Gastroesophageal sphincter (tissue), 4 donors: ENCODE measurements around the gene PTPN13. TPM values are rescaled to one million over a fixed set of nuclear protein-coding genes. Genes with fewer than 3 reads are reported as not detected.

Experiments
- ATAC-seq: fragments of 150-250 bp; one replicate; pipeline ENCODE4 v1.9.1; 2016; ENCODE audit warnings: mild to moderate bottlenecking, moderate library complexity
- H3K27ac ChIP-seq, 4 donors: fragments of 200-600 bp; sonication (generic) in 3 of 4; 1 replicate in 3 of 4; 2 replicates in 1 of 4; pipeline ENCODE4 v1.5.1; 2016 to 2019
- H3K27me3 ChIP-seq: fragments of 200-600 bp; sonication (generic); one replicate; pipeline ENCODE4 v1.5.1; 2019
- H3K36me3 ChIP-seq, 2 donors: fragments of 200-600 bp; sonication (generic); one replicate each; pipeline ENCODE4 v1.5.1; 2019; ENCODE audit warnings: control low read depth in 1 of 2
- H3K4me1 ChIP-seq, 3 donors: fragments of 200-600 bp; sonication (generic); 1 replicate in 2 of 3; 2 replicates in 1 of 3; pipeline ENCODE4 v1.5.1; 2016 to 2019; ENCODE audit warnings: control low read depth in 2 of 3
- H3K4me3 ChIP-seq, 2 donors: fragments of 200-600 bp; sonication (generic); one replicate each; pipeline ENCODE4 v1.5.1; 2019; ENCODE audit warnings: mild to moderate bottlenecking in 1 of 2, moderate library complexity in 1 of 2
- H3K9me3 ChIP-seq, 3 donors: fragments of 200-600 bp; sonication (generic); one replicate each; pipeline ENCODE4 v1.5.1; 2017 to 2019; ENCODE audit warnings: control low read depth in 2 of 3
- EP300 ChIP-seq: sonication (generic); formaldehyde crosslinking; IDR thresholded peaks from one replicate; pipeline ENCODE4 v1.6.1; 2017; ENCODE audit warnings: antibody characterized with exemption, mild to moderate bottlenecking
- POLR2A ChIP-seq, 2 donors: fragments of 450-650 bp; IDR thresholded peaks; one replicate each; pipeline ENCODE4 v1.6.1; 2017; ENCODE audit warnings: antibody characterized with exemption in 2 of 2, mild to moderate bottlenecking in 2 of 2, moderate library complexity in 1 of 2
- POLR2AphosphoS5 ChIP-seq: sonication (generic); formaldehyde crosslinking; IDR thresholded peaks from one replicate; pipeline ENCODE4 v1.6.1; 2017; ENCODE audit warnings: antibody characterized with exemption
- WGBS, 2 donors: methylation state at CpG; one replicate each; pipeline ENCODE4 v1.1.5; 2018; ENCODE audit warnings: low coverage in 1 of 2; 5-methylcytosine and 5-hydroxymethylcytosine counted together
- total RNA-seq, 4 donors: library from RNA; depleted of rRNA; stranded (reverse); fragments of >200 nt; gene quantifications; one replicate each; pipeline ENCODE4 v1.1.0, GENCODE V29; 2016
- TF ChIP-seq, protein P1 (sequence below), 4 experiments: fragments of 200-600 bp in 2 of 4; fragments of 450-650 bp in 2 of 4; sonication (generic) in 1 of 4; IDR thresholded peaks; one replicate each; pipeline ENCODE4 v1.5.1; 2017 to 2019; ENCODE audit warnings: antibody characterized with exemption in 4 of 4, mild to moderate bottlenecking in 2 of 4, moderate library complexity in 2 of 4

The PTPN13 gene
- total RNA-seq, 4 donors from 2014 or later: 12.8 to 22.7 (median 20.7) TPM

DNA sequence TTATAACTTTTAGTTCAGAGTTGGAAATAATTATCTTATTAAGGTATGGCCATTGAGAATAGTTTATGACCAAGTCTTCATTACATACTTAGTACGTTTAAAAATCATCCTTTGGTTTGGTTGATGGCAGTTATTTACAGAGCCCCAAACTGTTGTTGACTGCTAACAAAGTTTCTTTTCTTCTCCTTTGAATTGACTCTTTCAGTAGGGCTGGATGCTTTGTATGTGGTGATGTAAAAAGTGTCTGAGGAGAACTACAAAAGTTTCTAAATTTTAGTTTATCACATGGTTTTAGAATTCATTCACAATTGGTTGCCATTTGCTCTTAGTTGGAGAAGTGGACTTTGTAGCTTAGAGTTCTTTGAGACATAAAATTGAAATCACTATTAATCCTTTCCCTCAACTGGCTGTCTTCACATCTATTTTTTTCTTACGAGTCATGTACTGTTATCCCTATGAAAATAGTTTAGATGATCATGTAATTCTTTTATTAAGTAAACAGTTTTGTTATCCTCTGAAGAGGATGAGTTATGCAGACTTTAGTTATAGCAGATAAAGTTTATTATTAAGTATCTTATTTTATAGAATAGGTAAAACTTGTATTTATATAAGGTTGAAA lies 14.8 kb downstream of the PTPN13 start:
- no peaks in the 10 kb centered on the region for H3K4me1 ChIP-seq
- H3K4me3 ChIP-seq: no peak overlapping the region
- TF ChIP-seq, protein P1, sequence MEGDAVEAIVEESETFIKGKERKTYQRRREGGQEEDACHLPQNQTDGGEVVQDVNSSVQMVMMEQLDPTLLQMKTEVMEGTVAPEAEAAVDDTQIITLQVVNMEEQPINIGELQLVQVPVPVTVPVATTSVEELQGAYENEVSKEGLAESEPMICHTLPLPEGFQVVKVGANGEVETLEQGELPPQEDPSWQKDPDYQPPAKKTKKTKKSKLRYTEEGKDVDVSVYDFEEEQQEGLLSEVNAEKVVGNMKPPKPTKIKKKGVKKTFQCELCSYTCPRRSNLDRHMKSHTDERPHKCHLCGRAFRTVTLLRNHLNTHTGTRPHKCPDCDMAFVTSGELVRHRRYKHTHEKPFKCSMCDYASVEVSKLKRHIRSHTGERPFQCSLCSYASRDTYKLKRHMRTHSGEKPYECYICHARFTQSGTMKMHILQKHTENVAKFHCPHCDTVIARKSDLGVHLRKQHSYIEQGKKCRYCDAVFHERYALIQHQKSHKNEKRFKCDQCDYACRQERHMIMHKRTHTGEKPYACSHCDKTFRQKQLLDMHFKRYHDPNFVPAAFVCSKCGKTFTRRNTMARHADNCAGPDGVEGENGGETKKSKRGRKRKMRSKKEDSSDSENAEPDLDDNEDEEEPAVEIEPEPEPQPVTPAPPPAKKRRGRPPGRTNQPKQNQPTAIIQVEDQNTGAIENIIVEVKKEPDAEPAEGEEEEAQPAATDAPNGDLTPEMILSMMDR (IDR thresholded peaks at IDR 0.05): no peak
- TF ChIP-seq EP300 (no peak), POLR2AphosphoS5 (no peak), POLR2A (IDR thresholded peaks at IDR 0.05) (no peak)
- WGBS, 2 donors: 33 to 87% methylated on average over 2 of the region's 2 CpGs
- H3K36me3 ChIP-seq: no peaks in the 10 kb centered on the region
- ATAC-seq: no peak
- H3K27ac ChIP-seq: no peak overlapping the region
- no peaks in the 10 kb centered on the region for H3K9me3 ChIP-seq
- H3K27me3 ChIP-seq: no peaks in the 10 kb centered on the region

DNA sequence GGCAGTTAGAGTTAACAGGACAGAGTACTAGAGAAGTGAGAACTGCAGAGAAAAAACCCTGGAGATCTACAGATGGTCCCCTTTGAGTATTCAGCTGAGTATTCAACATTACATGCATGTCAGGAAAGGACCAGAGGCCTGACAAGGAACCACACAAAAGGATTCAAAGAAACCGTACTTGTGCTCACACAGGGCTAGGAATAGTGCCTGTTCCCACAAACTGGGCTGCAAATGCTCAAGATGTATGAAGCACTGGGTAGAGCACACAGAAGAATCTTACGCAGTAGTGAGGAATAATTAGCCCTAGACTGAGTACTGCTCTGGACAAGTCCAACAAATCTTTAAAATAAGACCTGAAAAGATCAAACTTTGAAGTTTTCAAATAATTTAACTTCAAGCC lies 17.6 kb downstream of the PTPN13 start:
- ATAC-seq: no peak
- no peaks in the 10 kb centered on the region for H3K4me1 ChIP-seq
- 84 to 100% methylated on average over 1 to 2 of the region's 2 CpGs for WGBS, 2 donors
- no peaks in the 10 kb centered on the region for H3K9me3 ChIP-seq
- H3K4me3 ChIP-seq: no peak overlapping the region
- TF ChIP-seq POLR2AphosphoS5 (no peak), EP300 (no peak), POLR2A (IDR thresholded peaks at IDR 0.05) (no peak)
- TF ChIP-seq, protein P1 (IDR thresholded peaks at IDR 0.05): no peak
- H3K27me3 ChIP-seq: no peaks in the 10 kb centered on the region
- H3K36me3 ChIP-seq: no peaks in the 10 kb centered on the region
- H3K27ac ChIP-seq: no peak overlapping the region

DNA sequence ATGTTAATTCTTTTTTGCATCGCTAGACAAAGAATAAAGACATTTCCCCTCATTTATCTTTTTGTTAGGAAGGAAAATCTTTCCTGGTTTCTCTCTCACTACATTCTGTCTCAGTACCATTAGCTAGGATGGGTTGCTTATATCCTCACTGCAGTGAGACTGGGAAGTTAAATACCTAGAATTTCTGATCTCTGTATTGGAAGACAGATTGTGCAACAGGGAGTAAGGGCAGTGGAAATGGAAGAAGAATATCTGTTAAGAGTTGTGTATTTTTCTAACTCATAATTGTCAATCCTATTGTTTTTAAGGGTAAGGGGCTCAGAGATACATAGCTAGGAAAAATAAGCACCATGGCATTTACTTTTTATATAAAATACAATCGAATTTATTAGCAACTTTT lies 19.6 kb downstream of the PTPN13 start:
- TF ChIP-seq EP300 (no peak), POLR2AphosphoS5 (no peak), POLR2A (IDR thresholded peaks at IDR 0.05) (no peak)
- TF ChIP-seq, protein P1 (IDR thresholded peaks at IDR 0.05): no peak
- no peak for ATAC-seq
- H3K27ac ChIP-seq: no peak overlapping the region
- 73 to 85% methylated on average over 1 to 2 of the region's 2 CpGs for WGBS, 2 donors
- H3K9me3 ChIP-seq: no peaks in the 10 kb centered on the region
- no peaks in the 10 kb centered on the region for H3K27me3 ChIP-seq
- no peak overlapping the region for H3K4me3 ChIP-seq
- no peaks in the 10 kb centered on the region for H3K36me3 ChIP-seq
- H3K4me1 ChIP-seq: no peaks in the 10 kb centered on the region

DNA sequence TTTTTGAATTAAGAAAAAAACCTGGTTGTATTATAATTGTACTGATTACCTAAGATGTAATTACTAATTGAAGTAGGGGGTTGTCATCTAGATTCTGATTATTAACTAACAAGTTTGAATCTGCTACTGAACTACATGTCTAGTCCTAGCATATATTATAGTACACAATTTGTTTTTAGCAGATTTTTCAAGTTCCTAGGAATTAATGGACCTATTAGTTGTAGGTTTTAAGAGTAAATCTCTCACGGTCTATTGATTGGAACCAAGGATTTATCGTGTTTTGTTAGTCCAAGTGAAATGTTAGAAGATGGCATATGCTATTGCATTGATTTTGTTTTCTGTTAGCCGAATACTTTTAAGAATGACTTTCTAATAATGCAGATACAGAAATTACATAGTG lies 20.8 kb downstream of the PTPN13 start:
- TF ChIP-seq, protein P1 (IDR thresholded peaks at IDR 0.05): no peak
- TF ChIP-seq EP300 (no peak), POLR2AphosphoS5 (no peak), POLR2A (IDR thresholded peaks at IDR 0.05) (no peak)
- Histone ChIP-seq H3K36me3 (no peaks in the 10 kb centered on the region), H3K4me3 (no peak overlapping the region), H3K27me3 (no peaks in the 10 kb centered on the region), H3K9me3 (no peaks in the 10 kb centered on the region), H3K4me1 (no peaks in the 10 kb centered on the region), H3K27ac (no peak overlapping the region)
- 72 to 100% methylated on average over 3 of the region's 3 CpGs for WGBS, 2 donors
- no peak for ATAC-seq

DNA sequence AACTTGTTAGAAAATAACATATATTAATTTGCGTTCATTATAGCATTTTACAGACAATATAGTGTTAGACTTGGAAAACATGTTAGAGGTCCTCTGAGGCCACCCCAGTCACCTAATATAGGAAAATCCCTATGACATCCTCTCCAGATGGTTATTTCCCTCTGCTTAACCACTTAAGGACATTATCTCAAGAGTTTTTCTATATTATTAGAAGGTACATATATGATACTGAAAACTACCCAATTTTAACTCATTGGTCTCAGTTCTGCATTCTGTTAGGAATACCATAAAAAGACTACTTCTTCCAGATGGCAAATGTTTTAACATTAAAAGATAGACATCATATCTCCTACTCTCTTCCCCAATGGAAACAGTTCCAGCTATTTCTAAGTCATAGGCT lies 21.4 kb downstream of the PTPN13 start:
- ATAC-seq: no peak
- H3K4me1 ChIP-seq: no peaks in the 10 kb centered on the region
- no peaks in the 10 kb centered on the region for H3K9me3 ChIP-seq
- no peaks in the 10 kb centered on the region for H3K27me3 ChIP-seq
- no peak overlapping the region for H3K27ac ChIP-seq
- no peaks in the 10 kb centered on the region for H3K36me3 ChIP-seq
- H3K4me3 ChIP-seq: no peak overlapping the region
- TF ChIP-seq EP300 (no peak), POLR2A (IDR thresholded peaks at IDR 0.05) (no peak)
- WGBS, 2 donors: 90 to 100% methylated on average over 1 of the region's 1 CpG
